HepG2 (cell line): ENCODE results near the gene UTP15. TPM values are rescaled to one million over a fixed set of nuclear protein-coding genes. Genes with fewer than 3 reads are reported as not detected.

Source experiments
- FOXA1 ChIP-seq, 2 experiments: fragments of 450-650 bp in 1 of 2; sonication (generic) in 1 of 2; formaldehyde crosslinking in 1 of 2; IDR thresholded peaks; 2 replicates each; pipeline versions ENCODE4 v1.4.0 to v1.6.1; 2016 to 2020; ENCODE audit warnings: missing genetic modification reagents in 1 of 2
- HES4 ChIP-seq: sonication (generic); formaldehyde crosslinking; IDR thresholded peaks from 2 replicates; pipeline ENCODE4 v1.9.0; 2021; ENCODE audit warnings: mild to moderate bottlenecking, missing genetic modification reagents, borderline replicate concordance
- ZFYVE20 ChIP-seq: sonication (generic); formaldehyde crosslinking; IDR thresholded peaks from 2 replicates; pipeline ENCODE4 v1.8.0; 2023; ENCODE audit warnings: low read depth, mild to moderate bottlenecking, moderate library complexity, missing genetic modification reagents, borderline replicate concordance
- ZNF335 ChIP-seq: sonication (generic); formaldehyde crosslinking; IDR thresholded peaks from 2 replicates; pipeline ENCODE4 v1.4.0; 2020; ENCODE audit warnings: missing genetic modification reagents
- polyA plus RNA-seq, 8 experiments: library from polyadenylated mRNA; depleted of rRNA in 3 of 8; stranded (reverse) in 7 of 8; unstranded in 1 of 8; fragments of >200 nt; fragmentation: Illumina TruSeq in 4 of 8; extraction: Trizol in 4 of 8; gene quantifications; 2 replicates each; pipeline versions ENCODE4 v1.2.1 to v1.2.3, GENCODE V29; 2011 to 2016; ENCODE audit warnings: low read depth in 4 of 8, missing spikeins in 1 of 8, mixed read lengths in 1 of 8; ENCODE audit not compliant: insufficient read depth in 1 of 8
- total RNA-seq, 5 experiments: library from RNA; depleted of rRNA; stranded (reverse); fragments of >200 nt; fragmentation: Illumina TruSeq; extraction: Trizol; gene quantifications; 2 replicates each; pipeline ENCODE4 v1.2.3, GENCODE V29; 2016; ENCODE audit warnings: low read depth in 1 of 5
- TF ChIP-seq, protein P1 (sequence below): sonication (generic); formaldehyde crosslinking; IDR thresholded peaks from 2 replicates; pipeline ENCODE4 v1.4.0; 2020; ENCODE audit warnings: missing genetic modification reagents
- TF ChIP-seq, protein P2 (sequence below): sonication (generic); formaldehyde crosslinking; IDR thresholded peaks from 2 replicates; pipeline ENCODE4 v1.8.0; 2022; ENCODE audit warnings: mild to moderate bottlenecking, missing genetic modification reagents, borderline replicate concordance
- TF ChIP-seq, protein P3 (sequence below): sonication (generic); formaldehyde crosslinking; IDR thresholded peaks from 2 replicates; pipeline ENCODE4 v1.5.1; 2020; ENCODE audit warnings: mild to moderate bottlenecking, missing genetic modification reagents, borderline replicate concordance
- TF ChIP-seq, protein P4 (sequence below): sonication (generic); formaldehyde crosslinking; IDR thresholded peaks from 2 replicates; pipeline ENCODE4 v1.8.0; 2022; ENCODE audit warnings: low read depth, missing genetic modification reagents

The UTP15 gene
- total and polyA plus RNA-seq, 2 of the 13 experiments (the other 11 are each of a cell fraction or from before 2014, with no cell fraction given), result 7.3 to 35.8 TPM

DNA sequence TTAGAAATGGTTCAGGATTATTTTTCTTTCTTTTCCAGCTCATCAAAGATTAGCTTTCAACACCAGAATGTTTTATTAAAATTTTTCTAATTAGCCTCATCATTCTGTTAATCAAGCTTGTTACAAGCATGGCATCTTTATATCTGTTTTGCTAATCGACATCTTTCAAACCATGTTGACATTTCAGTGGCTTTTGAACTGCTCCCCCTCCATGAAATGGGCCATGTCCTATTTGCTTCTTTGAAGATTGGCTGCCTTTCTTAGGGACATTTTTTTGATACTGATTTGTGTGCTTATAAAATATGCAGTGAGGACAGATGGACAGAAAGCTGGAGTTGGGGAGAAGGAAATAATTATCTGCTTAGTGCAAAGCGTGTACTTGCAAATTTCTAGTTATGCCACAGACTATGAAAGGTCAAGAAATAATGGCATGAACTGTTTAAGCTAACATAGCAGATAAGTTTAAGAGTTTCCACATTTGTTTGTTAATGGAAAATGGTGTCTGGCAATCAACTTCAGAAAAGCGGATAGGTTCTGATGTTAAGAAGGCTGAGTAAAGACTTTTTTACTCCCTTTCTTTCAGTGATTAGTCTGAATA, 39.8 kb upstream of the UTP15 start (continued):
- TF ChIP-seq, protein P1, sequence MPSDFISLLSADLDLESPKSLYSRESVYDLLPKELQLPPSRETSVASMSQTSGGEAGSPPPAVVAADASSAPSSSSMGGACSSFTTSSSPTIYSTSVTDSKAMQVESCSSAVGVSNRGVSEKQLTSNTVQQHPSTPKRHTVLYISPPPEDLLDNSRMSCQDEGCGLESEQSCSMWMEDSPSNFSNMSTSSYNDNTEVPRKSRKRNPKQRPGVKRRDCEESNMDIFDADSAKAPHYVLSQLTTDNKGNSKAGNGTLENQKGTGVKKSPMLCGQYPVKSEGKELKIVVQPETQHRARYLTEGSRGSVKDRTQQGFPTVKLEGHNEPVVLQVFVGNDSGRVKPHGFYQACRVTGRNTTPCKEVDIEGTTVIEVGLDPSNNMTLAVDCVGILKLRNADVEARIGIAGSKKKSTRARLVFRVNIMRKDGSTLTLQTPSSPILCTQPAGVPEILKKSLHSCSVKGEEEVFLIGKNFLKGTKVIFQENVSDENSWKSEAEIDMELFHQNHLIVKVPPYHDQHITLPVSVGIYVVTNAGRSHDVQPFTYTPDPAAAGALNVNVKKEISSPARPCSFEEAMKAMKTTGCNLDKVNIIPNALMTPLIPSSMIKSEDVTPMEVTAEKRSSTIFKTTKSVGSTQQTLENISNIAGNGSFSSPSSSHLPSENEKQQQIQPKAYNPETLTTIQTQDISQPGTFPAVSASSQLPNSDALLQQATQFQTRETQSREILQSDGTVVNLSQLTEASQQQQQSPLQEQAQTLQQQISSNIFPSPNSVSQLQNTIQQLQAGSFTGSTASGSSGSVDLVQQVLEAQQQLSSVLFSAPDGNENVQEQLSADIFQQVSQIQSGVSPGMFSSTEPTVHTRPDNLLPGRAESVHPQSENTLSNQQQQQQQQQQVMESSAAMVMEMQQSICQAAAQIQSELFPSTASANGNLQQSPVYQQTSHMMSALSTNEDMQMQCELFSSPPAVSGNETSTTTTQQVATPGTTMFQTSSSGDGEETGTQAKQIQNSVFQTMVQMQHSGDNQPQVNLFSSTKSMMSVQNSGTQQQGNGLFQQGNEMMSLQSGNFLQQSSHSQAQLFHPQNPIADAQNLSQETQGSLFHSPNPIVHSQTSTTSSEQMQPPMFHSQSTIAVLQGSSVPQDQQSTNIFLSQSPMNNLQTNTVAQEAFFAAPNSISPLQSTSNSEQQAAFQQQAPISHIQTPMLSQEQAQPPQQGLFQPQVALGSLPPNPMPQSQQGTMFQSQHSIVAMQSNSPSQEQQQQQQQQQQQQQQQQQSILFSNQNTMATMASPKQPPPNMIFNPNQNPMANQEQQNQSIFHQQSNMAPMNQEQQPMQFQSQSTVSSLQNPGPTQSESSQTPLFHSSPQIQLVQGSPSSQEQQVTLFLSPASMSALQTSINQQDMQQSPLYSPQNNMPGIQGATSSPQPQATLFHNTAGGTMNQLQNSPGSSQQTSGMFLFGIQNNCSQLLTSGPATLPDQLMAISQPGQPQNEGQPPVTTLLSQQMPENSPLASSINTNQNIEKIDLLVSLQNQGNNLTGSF (CRISPR knock-in tag), result no peak
- TF ChIP-seq, protein P2, sequence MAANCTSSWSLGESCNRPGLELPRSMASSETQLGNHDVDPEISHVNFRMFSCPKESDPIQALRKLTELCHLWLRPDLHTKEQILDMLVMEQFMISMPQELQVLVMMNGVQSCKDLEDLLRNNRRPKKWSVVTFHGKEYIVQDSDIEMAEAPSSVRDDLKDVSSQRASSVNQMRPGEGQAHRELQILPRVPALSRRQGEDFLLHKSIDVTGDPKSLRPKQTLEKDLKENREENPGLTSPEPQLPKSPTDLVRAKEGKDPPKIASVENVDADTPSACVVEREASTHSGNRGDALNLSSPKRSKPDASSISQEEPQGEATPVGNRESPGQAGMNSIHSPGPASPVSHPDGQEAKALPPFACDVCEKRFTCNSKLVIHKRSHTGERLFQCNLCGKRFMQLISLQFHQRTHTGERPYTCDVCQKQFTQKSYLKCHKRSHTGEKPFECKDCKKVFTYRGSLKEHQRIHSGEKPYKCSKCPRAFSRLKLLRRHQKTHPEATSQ, result no peak
- TF ChIP-seq ZNF335 (no peak), FOXA1 (IDR thresholded peaks at IDR 0.05) (no peak), FOXA1 (CRISPR knock-in tag; IDR thresholded peaks at IDR 0.05) (peak; percentile 64; the same call in 1 of the 2 replicates), HES4 (CRISPR knock-in tag) (no peak), ZFYVE20 (no peak)
- TF ChIP-seq, protein P3, sequence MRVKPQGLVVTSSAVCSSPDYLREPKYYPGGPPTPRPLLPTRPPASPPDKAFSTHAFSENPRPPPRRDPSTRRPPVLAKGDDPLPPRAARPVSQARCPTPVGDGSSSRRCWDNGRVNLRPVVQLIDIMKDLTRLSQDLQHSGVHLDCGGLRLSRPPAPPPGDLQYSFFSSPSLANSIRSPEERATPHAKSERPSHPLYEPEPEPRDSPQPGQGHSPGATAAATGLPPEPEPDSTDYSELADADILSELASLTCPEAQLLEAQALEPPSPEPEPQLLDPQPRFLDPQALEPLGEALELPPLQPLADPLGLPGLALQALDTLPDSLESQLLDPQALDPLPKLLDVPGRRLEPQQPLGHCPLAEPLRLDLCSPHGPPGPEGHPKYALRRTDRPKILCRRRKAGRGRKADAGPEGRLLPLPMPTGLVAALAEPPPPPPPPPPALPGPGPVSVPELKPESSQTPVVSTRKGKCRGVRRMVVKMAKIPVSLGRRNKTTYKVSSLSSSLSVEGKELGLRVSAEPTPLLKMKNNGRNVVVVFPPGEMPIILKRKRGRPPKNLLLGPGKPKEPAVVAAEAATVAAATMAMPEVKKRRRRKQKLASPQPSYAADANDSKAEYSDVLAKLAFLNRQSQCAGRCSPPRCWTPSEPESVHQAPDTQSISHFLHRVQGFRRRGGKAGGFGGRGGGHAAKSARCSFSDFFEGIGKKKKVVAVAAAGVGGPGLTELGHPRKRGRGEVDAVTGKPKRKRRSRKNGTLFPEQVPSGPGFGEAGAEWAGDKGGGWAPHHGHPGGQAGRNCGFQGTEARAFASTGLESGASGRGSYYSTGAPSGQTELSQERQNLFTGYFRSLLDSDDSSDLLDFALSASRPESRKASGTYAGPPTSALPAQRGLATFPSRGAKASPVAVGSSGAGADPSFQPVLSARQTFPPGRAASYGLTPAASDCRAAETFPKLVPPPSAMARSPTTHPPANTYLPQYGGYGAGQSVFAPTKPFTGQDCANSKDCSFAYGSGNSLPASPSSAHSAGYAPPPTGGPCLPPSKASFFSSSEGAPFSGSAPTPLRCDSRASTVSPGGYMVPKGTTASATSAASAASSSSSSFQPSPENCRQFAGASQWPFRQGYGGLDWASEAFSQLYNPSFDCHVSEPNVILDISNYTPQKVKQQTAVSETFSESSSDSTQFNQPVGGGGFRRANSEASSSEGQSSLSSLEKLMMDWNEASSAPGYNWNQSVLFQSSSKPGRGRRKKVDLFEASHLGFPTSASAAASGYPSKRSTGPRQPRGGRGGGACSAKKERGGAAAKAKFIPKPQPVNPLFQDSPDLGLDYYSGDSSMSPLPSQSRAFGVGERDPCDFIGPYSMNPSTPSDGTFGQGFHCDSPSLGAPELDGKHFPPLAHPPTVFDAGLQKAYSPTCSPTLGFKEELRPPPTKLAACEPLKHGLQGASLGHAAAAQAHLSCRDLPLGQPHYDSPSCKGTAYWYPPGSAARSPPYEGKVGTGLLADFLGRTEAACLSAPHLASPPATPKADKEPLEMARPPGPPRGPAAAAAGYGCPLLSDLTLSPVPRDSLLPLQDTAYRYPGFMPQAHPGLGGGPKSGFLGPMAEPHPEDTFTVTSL (CRISPR knock-in tag), result no peak
- TF ChIP-seq, protein P4, sequence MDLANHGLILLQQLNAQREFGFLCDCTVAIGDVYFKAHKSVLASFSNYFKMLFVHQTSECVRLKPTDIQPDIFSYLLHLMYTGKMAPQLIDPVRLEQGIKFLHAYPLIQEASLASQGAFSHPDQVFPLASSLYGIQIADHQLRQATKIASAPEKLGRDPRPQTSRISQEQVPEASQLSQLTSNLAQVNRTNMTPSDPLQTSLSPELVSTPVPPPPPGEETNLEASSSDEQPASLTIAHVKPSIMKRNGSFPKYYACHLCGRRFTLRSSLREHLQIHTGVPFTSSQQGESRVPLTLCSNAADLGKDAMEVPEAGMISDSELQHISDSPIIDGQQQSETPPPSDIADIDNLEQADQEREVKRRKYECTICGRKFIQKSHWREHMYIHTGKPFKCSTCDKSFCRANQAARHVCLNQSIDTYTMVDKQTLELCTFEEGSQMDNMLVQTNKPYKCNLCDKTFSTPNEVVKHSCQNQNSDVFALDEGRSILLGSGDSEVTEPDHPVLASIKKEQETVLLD (CRISPR knock-in tag), result no peak
